GM19099 (cell line): ENCODE data around the gene DMD.

Experiments used
- POLR2A ChIP-seq: IDR thresholded peaks from 3 replicates; pipeline ENCODE4 v1.6.1; 2011; ENCODE audit warnings: low read depth; ENCODE audit not compliant: insufficient read length; ENCODE audit errors: extremely low read depth

The DMD gene

GRCh38 chrX:31110657-31111056 is 2100.7 kb downstream of the DMD start:
- no peak for TF ChIP-seq POLR2A

- no peak for TF ChIP-seq POLR2A
Measured at GRCh38 chrX:31099536-31100090, 2111.7 kb downstream of the DMD start.

- TF ChIP-seq POLR2A, result no peak
Measured at GRCh38 chrX:31098079-31098478, 2113.3 kb downstream of the DMD start.

- no peak for TF ChIP-seq POLR2A
Measured at GRCh38 chrX:31093639-31093975, 2117.7 kb downstream of the DMD start.

- TF ChIP-seq POLR2A, result no peak
Measured at GRCh38 chrX:31092970-31093638, 2118.2 kb downstream of the DMD start.

GRCh38 chrX:31092476-31092875 is 2118.9 kb downstream of the DMD start:
- no peak for TF ChIP-seq POLR2A

- no peak for TF ChIP-seq POLR2A
Measured at GRCh38 chrX:31091819-31092218, 2119.5 kb downstream of the DMD start.

- TF ChIP-seq POLR2A, result no peak
Measured at GRCh38 chrX:31074522-31074921, 2136.8 kb downstream of the DMD start.

GRCh38 chrX:31071725-31072124 is 2139.6 kb downstream of the DMD start, which contains the start of gene FTHL17:
Gene FTHL17 (minus strand): TSS chrX:31072041. CDS start chrX:31071953, 88 bp downstream.
- no peak for TF ChIP-seq POLR2A

- TF ChIP-seq POLR2A, result no peak
Measured at GRCh38 chrX:31071262-31071661, 2140.1 kb downstream of the DMD start.

GRCh38 chrX:31070057-31070468 is 2141.3 kb downstream of the DMD start:
- TF ChIP-seq POLR2A, result no peak
